ENCODE data around the gene SLC6A16.
"Not testable (repeated sequence)": the region's sequence is repeated elsewhere in the genome, so short reads cannot be mapped to it uniquely, and the experiment has no call there.

SLC6A16 gene

GRCh38 chr19:49324801-49325576 lies at the start of gene SLC6A16:
Gene SLC6A16 (minus strand): TSS chr19:49325191. CDS start chr19:49311347, 13,844 bp downstream.
- Histone ChIP-seq H3F3A (ENCODE audit: insufficient read depth) (peaks cover 57% of the 10 kb centered on the region), H3K27me3 (ENCODE audit: low read length) (no peaks in the 10 kb centered on the region), H3K79me2 (ENCODE audit: insufficient read depth, low read length) (peaks cover 2% of the 10 kb centered on the region; the same call in 1 of the 2 replicates), H3K4me2 (ENCODE audit: low read depth, low read length, poor library complexity, severe bottlenecking) (peak within 1 kb of the TSS; percentile 85), H3K4me3 (ENCODE audit: insufficient read depth, low read length, poor library complexity, severe bottlenecking) (no peak within 1 kb of the TSS), H3K9me2 (replicated peaks; ENCODE audit: insufficient read depth, low read length) (no peaks in the 10 kb centered on the region), H3K9ac (ENCODE audit: low read length) (peak within 1 kb of the TSS; percentile 57), H3K27ac (ENCODE audit: low read depth, low read length) (peak within 1 kb of the TSS; percentile 97), H4K20me1 (ENCODE audit: low read depth, low read length) (no peaks in the 10 kb centered on the region), H2AFZ (ENCODE audit: low read depth, low read length, severe bottlenecking) (no peak within 1 kb of the TSS), H3K9me3 (ENCODE audit: insufficient read depth, low read length) (no peaks in the 10 kb centered on the region), H3K36me3 (ENCODE audit: low read length) (peaks cover 9% of the 10 kb centered on the region)
- no peak for TF ChIP-seq CTCF (IDR thresholded peaks at IDR 0.05; ENCODE audit: insufficient read depth, low read length, poor library complexity, severe bottlenecking)
- TF ChIP-seq EZH2phosphoT487 (conservative IDR thresholded peaks at IDR 0.05; ENCODE audit: low read length), result no peak

DNA sequence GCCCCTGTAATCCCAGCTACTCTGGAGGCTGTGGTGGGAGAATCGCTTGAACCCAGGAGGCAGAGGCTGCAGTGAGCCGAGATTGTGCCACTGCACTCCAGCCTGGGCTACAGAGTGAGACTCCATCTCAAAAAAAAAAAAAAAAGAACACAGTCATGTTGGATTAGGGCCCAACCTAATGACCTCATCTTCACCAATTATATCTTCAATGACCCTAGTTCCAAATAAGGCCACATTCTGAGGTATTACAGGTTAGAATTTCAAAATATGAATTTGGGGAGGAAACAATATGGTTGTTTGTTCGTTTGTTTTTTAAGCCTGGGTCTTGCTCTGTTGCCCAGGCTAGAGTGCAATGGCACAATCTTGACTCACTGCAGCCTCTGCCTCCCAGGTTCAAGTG lies 48.2 kb upstream of the SLC6A16 start:
- not testable (repeated sequence) for H3K27ac ChIP-seq (ENCODE audit: low read depth, low read length); H2AFZ ChIP-seq (ENCODE audit: low read depth, low read length, severe bottlenecking); H3K4me2 ChIP-seq (ENCODE audit: low read depth, low read length, poor library complexity, severe bottlenecking); H3K4me3 ChIP-seq (ENCODE audit: insufficient read depth, low read length, poor library complexity, severe bottlenecking); H3K36me3 ChIP-seq (ENCODE audit: low read length); H3K27me3 ChIP-seq (ENCODE audit: low read length); H3K79me2 ChIP-seq (ENCODE audit: insufficient read depth, low read length); H3K9ac ChIP-seq (ENCODE audit: low read length); H3F3A ChIP-seq (ENCODE audit: insufficient read depth); H4K20me1 ChIP-seq (ENCODE audit: low read depth, low read length); H3K9me2 ChIP-seq (replicated peaks; ENCODE audit: insufficient read depth, low read length)
- peaks cover 18% of the 10 kb centered on the region for H3K9me3 ChIP-seq (ENCODE audit: insufficient read depth, low read length)

DNA sequence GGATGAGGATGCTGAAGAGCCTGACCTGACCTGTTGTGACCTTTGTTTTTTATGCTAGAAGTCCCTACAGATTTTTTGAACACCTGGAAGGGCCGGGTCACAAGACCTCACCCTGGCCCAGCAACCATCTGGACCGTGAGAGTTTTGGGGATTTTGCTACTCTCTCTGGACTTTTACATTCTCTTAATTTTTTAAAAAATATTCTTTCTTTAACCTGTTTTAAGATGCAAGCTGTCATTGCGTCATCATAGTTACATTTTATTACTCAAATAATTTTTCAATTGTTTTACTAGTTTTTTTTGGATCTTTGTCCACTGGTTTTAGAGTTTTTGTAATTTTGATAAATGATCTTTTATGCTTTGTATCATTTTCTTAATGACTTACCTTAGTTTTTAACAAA lies 46.2 kb upstream of the SLC6A16 start:
- H3K27me3 ChIP-seq (ENCODE audit: low read length), result no peaks in the 10 kb centered on the region; the same call in 1 of the 2 replicates
- no peak overlapping the region for H3K4me3 ChIP-seq (ENCODE audit: insufficient read depth, low read length, poor library complexity, severe bottlenecking)
- H3K9me3 ChIP-seq (ENCODE audit: insufficient read depth, low read length), result peaks cover 18% of the 10 kb centered on the region
- TF ChIP-seq EZH2phosphoT487 (conservative IDR thresholded peaks at IDR 0.05; ENCODE audit: low read length) (no peak), CTCF (IDR thresholded peaks at IDR 0.05; ENCODE audit: insufficient read depth, low read length, poor library complexity, severe bottlenecking) (no peak)
- no peak overlapping the region for H3K9ac ChIP-seq (ENCODE audit: low read length)
- no peaks in the 10 kb centered on the region for H3K36me3 ChIP-seq (ENCODE audit: low read length)
- H2AFZ ChIP-seq (ENCODE audit: low read depth, low read length, severe bottlenecking), result no peak overlapping the region
- H3F3A ChIP-seq (ENCODE audit: insufficient read depth), result no peaks in the 10 kb centered on the region; the same call in 1 of the 2 replicates
- no peak overlapping the region for H3K27ac ChIP-seq (ENCODE audit: low read depth, low read length)
- no peak overlapping the region for H3K4me2 ChIP-seq (ENCODE audit: low read depth, low read length, poor library complexity, severe bottlenecking)
- H3K9me2 ChIP-seq (replicated peaks; ENCODE audit: insufficient read depth, low read length), result no peaks in the 10 kb centered on the region
- no peaks in the 10 kb centered on the region for H3K79me2 ChIP-seq (ENCODE audit: insufficient read depth, low read length)
- no peaks in the 10 kb centered on the region for H4K20me1 ChIP-seq (ENCODE audit: low read depth, low read length)

DNA sequence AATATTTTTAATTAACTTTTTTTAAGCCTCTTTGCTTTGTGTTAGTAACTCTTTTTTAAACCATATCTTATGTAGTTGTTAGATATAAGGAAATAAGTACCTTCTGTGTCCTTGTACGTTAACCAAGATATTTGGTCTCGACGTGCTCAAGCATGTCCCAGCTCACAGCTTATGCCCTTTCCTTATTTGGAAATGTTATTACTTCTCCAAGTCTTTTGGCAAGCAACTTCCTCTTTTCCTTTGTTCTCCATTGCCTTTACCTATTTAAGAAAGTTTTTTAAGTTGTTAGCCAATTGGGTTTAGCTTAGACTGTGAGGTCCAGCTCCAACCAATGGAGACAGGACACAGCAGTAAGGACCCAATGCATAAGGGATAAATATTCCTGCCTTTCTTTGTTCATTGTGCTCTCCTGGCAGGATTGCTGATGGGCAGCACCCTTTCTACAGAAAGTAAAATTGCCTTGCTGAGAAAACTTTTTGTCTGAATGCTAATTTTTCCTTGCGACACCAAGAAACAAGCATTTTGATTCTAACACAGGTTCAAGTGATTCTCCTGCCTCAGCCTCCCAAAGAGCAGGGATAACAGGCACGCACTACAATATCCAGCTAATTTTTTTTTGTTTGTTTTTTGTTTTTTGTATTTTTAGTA lies 43.8 kb upstream of the SLC6A16 start:
- no peak overlapping the region for H3K27ac ChIP-seq (ENCODE audit: low read depth, low read length)
- H4K20me1 ChIP-seq (ENCODE audit: low read depth, low read length), result no peaks in the 10 kb centered on the region
- peaks cover 18% of the 10 kb centered on the region for H3K9me3 ChIP-seq (ENCODE audit: insufficient read depth, low read length)
- no peaks in the 10 kb centered on the region for H3K79me2 ChIP-seq (ENCODE audit: insufficient read depth, low read length)
- no peak overlapping the region for H3K9ac ChIP-seq (ENCODE audit: low read length)
- H3K4me2 ChIP-seq (ENCODE audit: low read depth, low read length, poor library complexity, severe bottlenecking), result no peak overlapping the region
- no peak overlapping the region for H3K4me3 ChIP-seq (ENCODE audit: insufficient read depth, low read length, poor library complexity, severe bottlenecking)
- no peaks in the 10 kb centered on the region; the same call in 1 of the 2 replicates for H3F3A ChIP-seq (ENCODE audit: insufficient read depth)
- no peaks in the 10 kb centered on the region for H3K9me2 ChIP-seq (replicated peaks; ENCODE audit: insufficient read depth, low read length)
- H2AFZ ChIP-seq (ENCODE audit: low read depth, low read length, severe bottlenecking), result no peak overlapping the region
- TF ChIP-seq EZH2phosphoT487 (conservative IDR thresholded peaks at IDR 0.05; ENCODE audit: low read length) (no peak), CTCF (IDR thresholded peaks at IDR 0.05; ENCODE audit: insufficient read depth, low read length, poor library complexity, severe bottlenecking) (no peak)
- H3K36me3 ChIP-seq (ENCODE audit: low read length), result no peaks in the 10 kb centered on the region
- no peaks in the 10 kb centered on the region; the same call in 1 of the 2 replicates for H3K27me3 ChIP-seq (ENCODE audit: low read length)

Measured in SU-DHL-6 (cell line).